GM19467 (cell line): ENCODE data around the gene RRBP1.

Experiments used
- ATAC-seq: cut with Tn5 transposase; IDR thresholded peaks from one replicate; pipeline ENCODE4 v1.9.1; 2021; ENCODE audit warnings: mild to moderate bottlenecking, moderate library complexity; ENCODE audit not compliant: unreplicated experiment

The RRBP1 gene

DNA sequence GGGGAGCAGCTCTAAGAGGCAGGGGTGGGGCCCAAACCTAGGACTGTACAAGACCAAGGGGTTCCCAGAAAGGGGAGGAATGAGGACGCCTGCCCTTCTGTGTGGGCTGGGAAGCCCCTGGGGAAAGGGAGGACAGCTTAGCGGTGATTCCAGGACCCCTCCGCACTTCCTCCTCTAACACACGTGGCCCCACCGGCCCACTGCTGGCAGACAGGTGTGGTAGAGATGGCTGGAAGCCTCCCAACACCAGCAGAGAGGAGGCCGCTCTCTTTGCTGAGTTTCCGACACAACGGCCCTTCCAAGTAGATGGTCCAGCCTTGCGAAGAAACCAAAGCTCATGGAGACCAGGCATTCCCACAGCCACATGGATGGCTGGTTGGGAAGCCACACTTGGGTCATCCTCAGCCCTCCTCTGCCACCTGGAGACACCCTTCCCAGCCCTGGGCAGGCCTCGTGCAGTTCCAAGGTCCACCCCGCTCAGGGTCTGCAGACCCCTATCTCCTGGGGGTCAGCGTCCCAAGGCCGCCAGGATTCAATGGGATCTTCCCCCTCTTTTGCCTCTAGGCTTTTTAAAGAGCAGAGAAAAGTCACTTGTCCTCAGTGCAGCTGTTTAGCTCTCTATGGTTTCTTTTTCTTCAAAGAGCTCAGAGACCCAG lies 43.9 kb downstream of the RRBP1 start:
- ATAC-seq: no peak

DNA sequence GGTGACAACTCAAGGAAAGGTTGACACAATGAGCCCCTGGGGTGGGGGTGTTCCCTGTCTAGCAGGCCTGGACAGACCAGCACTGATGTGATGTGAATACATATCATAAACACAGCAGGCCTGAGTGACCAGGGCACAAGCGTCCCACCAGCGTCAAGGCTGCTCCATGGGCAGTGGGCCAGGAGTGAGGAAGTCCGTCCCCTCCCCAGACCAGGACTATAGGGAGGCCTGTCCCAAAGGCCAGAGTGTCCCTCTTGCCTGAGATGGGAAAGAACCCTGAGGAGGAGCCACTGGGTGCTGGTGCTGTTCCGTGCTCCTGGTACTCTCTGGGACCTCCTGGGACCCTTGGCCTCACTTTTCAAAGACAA lies 44.6 kb downstream of the RRBP1 start:
- ATAC-seq: no peak

DNA sequence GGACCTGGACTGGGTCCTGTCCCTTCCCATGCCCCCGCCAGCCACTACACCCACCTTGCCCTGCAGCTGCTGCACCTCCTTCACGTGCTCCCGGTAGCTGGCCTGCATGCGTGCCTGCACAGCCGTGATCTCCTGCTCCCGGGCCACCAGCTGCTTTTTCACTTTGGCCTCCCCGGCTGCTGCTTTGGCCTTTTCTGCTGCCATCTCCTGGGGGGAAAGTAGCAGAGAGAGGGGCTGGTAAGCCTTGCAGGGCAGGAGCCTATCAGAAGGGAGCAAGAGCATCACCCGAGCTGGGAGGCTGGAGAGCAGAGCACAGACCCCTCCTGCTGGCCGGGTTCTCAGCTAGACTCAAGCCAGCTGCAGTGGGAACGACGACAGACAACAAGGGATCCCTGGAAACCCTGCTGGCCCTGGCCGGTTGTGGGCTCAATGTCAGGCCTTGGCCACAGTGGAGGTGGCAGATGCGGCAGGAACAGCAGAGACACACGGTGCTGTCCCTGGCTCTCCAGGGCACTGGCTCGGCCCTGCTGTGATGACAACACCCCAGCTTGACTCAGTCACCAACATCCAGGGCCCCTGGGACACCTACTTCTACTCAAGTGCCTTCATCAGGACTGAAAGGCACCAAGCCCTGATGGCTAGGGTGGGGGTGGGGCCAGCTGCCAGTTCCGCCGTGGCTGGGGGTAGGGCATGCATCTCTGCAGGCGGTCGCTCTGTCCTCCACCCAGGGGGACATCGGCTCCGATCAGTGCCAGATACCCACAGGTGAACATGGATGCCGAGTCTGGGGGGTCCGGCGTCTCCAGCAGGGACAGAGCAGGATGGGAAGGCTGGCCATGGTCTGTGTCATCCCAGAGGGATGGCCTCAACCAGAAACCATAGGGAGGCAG lies 45.3 kb downstream of the RRBP1 start:
- ATAC-seq: no peak

DNA sequence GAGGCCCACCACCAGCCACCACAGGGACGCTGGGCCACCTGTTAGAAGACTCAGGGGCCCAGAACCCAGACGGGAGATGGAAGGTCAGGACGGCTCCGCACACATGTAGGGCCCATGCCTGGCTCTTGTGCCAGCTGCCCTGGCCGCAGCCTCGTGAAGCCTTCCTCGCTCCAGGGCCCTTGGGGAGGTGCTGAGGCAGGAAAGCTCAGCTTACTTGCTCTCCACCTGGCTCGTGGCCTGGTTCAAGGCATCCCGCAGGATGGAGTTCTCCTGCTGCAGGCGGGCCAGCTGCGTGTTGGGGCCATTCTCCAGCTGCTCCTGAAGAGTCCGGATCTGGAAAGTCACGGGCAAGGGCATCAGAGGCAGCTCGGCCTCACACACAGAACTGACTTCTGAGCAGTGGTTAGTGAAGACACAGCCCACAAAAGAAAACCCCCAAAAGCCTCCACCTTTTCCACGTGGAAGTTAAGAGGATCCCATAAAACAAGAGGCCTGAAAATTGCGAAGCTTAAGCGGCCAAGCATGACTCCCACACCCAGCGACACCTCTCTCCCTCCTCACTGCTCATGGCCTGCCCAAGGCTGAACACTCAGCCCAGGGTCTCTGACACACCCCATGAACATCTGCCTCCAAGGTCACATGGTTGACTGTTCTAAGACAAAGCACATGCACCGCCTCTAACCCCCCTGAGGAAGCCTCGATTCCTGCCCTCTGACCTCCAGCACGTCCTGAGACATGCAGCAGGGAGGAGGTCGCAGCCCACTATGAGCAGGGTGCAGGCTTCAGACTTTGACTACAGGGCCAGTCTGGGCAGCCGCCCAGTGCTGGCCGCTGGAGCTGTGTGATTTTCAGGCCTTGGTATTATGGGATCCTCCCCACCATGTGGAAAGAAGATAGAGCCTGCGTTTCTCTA lies 46.5 kb downstream of the RRBP1 start:
- ATAC-seq: no peak

DNA sequence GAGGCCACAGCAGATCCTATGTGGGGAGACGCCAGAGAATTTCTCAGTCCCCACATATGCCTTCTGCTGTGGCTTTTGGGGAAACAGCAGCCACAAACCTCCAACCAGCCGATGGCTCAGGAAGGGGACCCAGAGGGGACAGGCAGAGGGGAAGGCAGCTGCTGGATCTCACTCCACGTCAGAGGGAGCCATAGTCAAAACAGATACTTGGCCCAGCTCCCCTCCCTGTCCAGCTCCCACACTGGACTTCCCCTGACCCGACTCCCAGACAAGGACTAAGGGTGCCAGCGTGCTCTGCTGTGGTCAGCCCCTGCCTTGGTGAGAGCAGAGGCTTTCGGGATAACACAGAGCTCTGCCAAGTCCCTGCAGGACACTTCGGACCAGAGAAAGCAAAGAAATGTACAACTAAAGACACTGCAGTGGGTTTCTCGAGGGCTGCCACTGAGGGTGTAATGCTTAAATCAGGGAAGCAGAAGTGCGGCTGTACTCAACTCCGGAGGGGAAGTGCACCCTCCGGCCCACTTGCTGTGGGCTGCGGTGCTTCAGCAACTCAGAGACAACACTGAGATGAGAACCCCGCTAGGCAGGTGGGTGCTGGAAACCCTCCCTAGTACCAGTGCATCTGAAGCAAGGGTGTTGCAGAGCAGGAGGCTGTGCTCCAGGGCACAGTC lies 47.2 kb downstream of the RRBP1 start:
- ATAC-seq: no peak

DNA sequence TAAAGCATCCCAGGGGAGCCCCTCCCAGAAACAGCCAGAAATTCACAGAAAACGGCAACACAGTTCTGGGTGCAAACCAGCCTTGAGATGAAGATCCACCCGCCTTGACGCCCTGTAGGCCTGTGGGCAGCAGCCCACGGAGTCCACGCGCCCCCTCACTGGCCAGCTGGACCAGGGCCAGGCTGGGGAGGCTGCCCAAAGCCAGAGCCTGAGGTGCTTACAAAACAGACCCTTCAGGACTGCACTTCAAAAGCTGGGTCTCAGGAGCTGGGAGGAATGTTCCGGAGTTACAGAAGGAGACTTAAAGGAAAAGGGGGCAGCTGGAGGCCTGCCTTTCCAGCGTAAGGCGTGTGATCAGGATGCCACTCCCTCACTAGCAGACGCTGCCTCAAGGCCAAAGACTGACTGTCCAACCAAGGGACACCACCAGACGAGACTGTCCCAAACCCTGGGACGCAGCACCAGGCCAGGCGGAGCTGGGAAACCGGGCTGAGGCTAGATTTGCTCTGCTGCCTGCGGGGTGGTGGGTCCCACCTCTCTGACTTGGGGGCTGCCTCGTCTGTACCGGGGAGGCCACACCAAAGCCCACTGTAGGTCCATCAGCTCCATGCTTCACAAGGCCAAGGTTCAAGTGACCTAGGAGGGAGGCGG lies 48.1 kb downstream of the RRBP1 start:
- no peak for ATAC-seq

DNA sequence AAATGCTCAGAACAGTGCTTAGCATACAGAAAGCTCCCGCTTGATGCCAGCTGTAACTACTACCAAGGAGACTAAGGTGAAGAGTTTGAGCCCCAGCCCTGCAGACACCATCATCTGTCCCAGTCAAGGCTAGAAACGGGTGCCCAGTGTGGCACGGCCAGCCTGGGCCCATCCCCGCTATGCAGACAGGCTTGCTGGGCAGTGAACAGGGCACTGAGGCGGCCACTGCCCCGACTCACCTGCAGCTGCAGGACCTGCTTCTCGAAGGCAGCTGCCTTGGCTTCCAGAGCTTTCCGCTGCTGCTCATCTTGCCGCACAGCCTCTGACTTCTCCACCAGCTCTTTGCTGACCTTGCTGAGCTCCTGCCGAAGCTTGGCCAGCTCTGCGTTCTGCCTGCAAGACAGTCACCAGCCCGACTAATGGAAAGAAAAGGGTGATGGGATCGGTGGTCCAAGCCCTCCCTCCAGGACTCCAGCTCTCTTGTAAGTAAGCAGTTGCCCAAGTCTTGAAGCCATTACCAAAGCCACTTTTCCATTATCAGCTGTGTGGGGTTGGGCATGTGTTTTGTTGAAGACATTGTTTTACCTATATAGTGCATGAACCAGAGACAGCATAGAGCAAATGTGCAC lies 48.7 kb downstream of the RRBP1 start:
- no peak for ATAC-seq

DNA sequence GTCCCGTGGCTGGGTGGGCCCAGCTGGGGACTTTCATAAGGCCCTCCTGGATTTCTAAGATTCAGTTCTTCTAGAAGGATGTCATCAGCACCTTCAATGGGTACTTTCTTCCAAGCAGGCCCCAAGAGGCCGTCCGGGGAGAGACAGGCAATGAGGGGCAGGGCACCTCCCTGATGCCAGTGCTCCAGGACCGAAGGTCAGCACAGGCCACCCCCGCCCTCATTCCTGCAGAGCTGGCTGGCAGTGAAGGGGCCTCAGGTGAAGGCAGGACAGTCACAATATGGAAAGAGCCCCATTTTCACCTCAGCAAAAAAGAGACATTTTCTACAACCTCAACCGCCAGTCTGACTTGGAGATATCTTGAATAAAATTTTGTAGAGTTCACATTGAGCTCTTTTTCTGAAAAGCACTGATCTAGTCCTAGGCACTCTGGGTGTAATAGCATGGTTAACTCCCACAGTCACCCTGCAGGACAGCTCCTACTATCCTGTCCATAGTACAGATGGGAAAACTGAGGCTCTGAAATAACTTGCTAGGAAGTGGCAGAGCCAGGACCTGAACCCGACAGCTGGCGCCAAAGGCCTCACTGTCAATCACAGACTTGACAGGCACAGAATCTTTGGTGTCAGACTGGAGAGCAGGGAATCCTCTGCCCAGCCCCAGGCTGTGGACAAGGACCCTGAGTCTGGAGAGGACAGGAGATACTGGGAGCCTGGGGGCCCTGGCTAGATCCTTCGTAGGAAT lies 50.3 kb downstream of the RRBP1 start:
- ATAC-seq: no peak

DNA sequence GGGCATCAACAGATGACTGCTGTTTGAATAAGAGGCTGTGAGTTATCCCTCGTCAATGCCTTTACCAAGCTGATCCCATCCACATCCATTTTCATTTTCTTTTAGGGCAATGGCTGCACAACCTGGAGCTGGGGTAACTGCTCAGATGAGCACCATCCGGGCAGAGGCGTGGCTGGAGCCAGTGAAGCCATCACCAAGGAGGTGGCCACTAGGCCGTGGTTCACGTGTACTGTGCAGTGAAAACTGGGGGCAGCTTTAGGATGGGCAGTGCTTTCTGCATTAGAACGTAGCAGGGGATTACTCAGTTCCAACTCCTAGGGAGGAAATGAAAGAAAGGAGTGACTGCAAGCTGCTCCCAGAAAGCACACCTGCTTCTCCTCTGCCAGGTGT lies 51.2 kb downstream of the RRBP1 start:
- ATAC-seq: no peak

DNA sequence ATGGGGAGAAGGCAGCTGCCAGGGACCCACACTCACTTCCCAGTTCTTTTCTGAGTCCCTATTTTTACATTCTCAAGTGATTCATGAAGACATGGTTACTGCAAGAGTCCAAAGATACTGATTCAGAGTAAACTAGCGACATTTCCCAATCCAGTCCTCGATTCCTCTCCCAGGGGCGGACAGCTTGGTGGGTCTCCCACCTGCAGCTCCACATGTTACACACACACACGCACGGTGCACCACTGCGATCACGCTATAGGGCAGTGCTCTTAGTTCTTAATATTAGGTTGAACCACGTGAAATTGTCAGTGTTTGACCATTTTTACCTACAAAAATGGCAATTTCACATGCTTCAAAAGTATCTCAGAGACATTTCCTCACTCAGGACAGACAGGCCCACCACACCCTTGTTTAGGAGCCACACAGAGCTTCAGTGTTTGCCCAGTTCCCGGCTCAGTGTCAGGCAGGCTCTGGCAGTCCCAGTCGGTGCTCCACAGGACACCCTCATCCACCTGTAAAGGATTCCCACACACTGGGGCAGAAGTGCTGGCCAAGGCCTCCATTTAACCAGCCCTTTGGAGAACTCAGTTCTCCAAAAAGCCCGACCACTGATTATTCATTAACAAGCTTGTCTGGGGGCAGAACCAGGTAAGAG lies 51.8 kb downstream of the RRBP1 start:
- ATAC-seq: no peak

DNA sequence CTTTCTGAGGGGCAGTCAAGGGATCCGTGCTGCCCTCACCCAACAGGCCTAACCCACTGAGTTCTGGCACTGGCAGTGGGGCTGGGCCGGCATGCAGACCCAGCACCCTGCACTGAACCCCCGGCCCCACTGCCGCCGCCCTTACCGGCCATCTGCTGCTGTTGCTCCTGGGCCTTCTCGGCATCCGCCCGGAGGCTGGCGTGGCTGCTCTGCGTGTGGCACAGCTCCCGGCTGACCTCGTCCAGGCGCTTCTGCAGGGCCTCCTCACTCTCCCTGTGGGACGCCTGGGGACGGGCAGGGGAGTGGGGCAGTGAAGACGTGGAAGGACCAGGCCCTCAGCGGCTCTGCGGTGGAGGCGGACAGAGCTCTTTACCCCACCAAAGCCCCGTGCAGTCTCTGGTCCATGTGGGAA lies 52.4 kb downstream of the RRBP1 start:
- ATAC-seq: no peak

DNA sequence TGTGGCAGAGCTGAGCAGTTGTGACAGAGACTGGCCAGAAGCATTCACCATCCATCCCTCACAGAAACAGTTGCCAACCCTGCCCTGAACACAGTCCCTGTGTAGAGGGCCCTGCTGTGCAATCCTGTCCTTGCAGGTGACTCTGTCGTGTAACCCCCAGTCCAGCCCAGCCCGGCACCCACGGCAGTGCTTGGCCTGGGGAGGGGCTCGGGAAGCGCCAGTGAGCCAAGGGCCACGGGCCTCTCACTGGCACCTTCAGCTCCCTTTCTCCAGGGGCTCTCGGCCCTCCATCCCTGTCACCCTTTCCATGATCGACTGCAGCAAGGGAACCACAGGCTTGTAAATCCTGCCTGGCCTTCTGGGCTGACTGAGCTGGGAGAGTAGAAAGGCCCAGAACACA lies 53.0 kb downstream of the RRBP1 start:
- ATAC-seq: no peak

DNA sequence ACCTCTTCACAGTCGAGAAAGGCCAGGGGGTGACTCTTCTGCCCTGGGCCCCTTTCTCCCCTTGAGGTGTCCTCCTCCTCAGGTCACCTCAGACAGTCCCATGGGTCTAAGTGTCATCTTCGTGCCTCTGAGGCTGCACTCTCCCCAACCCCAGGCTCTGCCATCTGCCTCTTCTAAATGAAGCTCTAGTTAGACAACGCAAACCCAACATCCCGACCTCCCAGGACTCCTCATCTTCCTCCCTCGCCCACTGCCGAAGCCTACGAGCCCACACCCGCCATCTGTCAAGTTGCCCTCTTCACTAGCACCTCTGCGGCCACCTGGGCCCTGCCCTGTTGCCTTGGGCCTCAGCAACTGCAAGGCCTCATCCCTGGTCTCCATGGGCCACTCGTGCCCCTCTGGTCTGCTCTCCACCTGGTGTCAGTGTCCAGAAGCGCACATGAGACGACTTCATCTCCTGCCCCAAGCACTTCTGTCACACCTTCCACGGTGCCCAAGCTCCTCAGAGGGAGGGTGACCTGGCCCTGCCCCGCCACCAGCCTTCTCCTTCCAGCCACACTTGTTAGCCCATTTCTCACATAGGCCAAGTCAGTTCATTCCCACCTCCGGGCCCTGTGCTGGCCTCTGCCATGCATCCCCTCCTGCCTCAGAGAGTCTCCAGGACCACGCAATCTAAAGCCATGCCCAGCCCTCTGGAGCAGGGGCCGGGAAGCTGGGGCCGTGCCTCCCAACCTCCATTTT lies 53.8 kb downstream of the RRBP1 start:
- no peak for ATAC-seq

DNA sequence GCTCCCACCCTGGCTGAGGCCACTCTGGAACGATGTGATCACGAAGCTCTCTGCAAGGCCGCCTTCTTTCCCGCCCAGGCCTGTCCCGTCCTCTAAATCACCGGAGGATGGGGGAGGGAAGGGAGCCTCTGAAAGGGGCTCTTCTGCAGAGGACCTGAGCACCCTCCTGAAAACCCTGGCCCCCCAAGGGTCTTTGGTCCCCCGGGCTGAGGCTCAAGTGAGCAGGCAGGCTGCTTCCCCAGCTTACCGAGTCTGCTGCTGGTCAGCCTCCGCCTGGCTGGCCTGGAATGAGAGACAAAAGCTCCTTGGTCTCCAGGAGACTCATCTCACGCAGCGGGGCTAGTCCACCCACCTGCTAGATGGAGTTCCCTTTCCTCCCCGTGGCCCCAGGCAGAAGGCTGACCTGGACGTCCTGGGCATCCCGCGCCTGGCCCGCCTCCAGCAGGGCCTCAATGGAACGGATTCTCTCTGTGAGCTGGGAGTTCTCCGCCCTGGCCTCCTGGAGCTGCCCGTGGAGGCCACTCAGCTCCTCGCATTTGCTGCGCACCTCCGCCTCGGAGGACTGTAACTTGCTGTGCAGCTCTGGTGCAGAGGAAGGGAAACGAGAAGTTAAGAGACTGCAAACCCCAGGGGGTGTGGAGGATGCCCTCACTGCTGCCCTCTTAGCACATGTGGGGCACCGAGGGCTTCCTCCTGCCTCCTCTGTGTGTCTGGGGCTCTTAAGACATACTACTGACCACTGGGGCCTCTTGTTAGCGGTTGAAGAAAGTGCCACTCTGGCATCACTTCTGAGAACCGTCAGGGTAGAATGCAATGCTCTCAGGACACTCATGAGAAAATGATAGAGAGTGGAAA lies 54.7 kb downstream of the RRBP1 start:
- ATAC-seq: no peak

DNA sequence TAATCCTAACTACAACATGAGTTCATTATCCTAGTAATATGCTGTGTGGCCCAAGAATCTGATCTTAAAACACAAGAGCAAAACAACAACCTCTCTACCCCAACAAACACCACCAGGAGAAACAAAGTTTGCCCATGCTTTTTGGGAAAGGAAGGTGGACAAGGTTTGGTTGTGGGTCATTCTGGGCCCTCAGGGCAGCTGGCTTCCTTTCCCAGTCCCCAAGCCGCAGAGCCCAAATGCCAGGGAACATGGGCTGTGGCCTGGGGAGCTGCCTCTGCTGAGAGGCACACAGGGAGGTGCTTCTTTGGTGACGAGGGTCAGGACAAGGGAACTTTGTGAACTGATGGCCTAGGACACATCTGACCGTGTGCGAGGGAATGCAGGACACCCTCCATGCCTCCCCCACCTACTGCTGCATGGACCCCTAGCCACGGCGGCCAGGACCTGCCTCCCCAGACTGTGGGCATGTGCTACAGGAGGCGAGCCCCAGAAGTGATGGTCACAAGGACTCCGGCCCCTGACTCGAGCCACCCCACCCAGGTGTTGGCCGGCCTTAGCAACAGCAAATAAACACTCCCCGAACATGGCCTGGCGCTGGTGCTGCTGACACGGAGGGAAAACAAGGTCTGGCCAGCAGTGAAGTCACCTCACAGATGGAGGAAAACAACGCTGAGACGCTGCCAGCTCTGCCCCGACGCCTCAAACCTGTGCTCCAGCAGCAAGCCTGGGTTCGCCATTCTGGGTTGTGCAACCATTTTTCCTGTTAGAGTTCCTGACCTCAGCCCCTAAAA lies 55.6 kb downstream of the RRBP1 start:
- ATAC-seq: no peak
